ENCODE measurements around the gene RASA3.
"Not testable (repeated sequence)": the region's sequence is repeated elsewhere in the genome, so short reads cannot be mapped to it uniquely, and the experiment has no call there.

The RASA3 gene

GRCh38 chr13:113996912-113997745, 135.3 kb downstream of the RASA3 start:
- DNase-seq: no peak

- DNase-seq: no peak
Observed at GRCh38 chr13:113996081-113996911, 136.1 kb downstream of the RASA3 start.

GRCh38 chr13:113995051-113995601, 137.3 kb downstream of the RASA3 start:
- no peak for DNase-seq

- DNase-seq: no peak
Observed at GRCh38 chr13:113992276-113993005, 140.0 kb downstream of the RASA3 start.

- no peak for DNase-seq
Observed at GRCh38 chr13:113991676-113992179, 140.7 kb downstream of the RASA3 start.

GRCh38 chr13:113991191-113991669, 141.2 kb downstream of the RASA3 start:
- no peak for DNase-seq

DNA sequence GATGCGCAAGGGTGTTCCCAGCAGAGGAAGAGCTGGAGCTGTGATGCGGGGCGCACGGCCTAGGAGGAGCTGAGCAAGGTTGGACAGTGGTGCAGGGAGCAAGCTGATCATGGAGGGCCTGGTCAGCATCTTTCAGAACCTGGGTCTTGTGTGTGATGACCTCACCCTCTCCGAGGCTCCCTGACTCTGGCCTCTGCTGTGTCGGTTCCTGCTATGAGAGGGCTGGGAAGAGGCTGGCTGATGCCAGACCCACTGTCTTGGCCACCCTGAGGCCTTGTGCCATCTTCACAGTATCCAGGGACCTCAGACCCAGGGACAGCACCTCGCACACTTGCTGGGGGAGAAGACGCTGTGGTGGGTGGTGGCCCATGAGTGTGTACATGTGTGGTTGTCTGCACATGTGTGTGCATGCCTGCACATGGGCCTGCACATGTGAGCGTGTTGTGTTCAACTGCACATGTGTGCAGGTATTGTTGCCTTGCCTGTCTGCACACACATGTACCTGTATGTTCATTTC, 142.0 kb downstream of the RASA3 start:
- no peak for DNase-seq

DNA sequence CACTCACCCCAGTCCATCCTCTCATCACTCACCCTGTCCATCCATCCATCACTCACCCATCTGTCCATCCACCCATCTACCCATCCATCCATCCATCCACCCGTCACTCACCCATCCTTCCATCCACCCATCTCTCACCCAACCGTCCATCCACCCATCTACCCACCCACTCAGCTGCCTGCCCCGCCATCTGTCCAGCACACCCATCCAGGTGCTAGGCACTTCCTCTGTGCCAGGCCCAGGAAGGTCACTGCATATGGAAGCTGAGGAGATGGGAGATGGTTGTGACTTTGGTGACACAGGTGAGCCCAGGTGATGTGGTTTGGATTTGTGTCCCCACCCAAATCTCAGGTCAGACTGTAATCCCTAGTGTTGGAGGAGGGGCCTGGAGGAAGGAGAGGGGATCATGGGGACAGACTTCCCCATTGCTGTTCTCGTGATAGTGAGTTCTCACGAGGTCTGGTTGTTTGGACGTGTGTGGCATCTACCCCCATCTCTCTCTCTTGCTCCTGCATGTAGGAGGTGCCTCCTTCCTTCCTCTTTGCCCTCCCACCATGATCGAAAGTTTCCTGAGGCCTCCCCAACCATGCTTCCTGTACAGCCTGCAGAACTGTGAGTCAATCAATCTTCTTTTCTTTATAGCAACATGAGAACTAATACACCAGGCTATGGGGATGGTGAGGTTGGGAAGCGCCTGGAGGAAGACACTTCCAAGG, 142.7 kb downstream of the RASA3 start:
- DNase-seq: no peak

DNA sequence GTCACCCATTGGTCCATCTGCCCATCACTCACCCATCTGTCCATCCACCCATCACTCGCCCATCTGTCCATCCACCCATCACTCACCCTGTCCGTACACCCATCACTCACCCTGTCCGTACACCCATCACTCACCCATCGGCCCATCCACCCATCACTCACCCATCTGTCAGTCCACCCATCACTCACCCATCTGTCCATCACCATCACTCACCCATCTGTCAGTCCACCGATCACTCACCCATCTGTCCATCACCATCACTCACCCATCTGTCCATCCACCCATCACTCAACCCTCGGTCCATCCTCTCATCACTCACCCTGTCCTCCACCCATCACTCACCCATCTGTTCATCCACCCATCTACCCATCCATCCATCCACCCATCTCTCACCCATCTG, 143.6 kb downstream of the RASA3 start:
- DNase-seq: not testable (repeated sequence)

DNA sequence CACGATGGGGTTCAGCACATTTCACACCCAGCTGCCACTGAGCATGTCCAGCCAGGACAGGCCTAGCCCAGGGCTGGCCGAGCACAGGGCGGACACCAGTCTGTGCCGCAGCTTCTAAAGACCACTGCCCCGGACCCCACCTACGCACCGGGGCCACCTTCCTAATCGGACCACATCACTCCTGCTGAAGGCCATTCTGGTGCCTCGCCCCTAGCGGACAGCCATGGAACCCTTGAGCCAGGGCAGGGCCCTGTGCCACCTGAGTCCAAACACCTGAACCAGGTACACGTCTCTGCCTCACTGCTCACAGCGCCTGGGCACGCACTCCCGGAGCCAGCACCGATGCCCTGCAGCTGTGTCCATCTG, 150.1 kb downstream of the RASA3 start:
- DNase-seq: no peak

DNA sequence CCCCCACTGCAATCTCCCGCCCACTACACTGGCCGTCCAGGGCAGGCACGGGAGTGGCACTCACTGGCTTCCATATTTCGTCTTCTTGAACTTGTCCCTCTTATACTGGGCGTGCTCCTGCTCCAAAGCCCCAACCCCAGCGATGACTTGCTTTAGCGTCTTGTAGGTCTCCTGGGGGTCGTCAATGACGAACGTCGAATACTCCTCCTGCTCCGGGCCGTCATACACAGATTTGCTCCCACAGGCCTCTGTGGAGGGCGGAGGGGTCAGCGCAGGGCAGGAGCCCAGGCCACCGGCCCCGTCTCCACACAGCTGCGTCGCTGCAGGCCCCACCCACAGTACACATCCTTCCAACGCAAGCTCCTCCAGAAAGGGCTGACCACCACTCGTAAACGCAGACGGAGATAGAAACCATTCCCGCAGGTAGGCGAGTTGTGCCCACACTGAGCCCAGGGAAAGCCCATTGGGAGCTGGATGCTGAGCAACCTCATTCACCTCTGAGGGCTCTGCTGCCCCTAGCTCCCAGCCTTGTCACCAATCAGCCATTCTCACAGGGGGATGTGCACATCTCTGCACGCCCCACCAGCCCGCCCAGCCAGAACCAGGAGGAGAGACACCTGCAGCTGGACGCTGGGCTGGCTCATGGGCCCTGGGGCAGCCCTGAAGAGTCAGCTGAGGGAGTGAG, 150.7 kb downstream of the RASA3 start:
- no peak for DNase-seq

- no peak for DNase-seq
Observed at GRCh38 chr13:113981194-113981605, 151.2 kb downstream of the RASA3 start.

DNA sequence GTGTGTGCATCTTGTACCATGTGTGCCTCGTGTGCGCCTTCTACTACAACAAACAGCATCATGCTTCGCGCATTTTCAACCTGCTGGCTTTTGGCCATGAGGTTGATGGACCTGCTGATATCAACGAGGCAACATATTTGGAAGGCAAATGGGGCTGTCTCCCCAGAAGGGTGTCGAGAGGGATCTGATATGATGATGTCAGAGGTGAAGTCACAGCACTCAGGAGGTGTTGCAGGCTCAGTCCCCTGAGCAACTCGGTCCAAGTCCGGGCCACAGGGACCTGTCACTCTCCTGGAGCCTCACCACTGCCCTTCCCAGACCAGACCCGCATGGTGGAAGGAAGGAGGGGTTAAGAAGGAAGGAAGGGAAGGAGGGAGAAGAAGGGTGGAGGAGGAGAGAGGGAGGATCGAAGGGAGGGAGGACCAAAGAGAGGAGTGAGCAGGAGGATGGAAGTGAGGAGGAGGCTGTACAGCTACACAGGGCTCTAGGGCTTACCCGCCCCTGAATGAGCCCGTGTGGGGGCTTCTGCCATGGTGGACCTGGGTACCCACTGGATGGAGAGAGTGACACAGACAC, 151.8 kb downstream of the RASA3 start:
- DNase-seq: no peak

- no peak for DNase-seq
Observed at GRCh38 chr13:113979791-113980471, 152.5 kb downstream of the RASA3 start.

DNA sequence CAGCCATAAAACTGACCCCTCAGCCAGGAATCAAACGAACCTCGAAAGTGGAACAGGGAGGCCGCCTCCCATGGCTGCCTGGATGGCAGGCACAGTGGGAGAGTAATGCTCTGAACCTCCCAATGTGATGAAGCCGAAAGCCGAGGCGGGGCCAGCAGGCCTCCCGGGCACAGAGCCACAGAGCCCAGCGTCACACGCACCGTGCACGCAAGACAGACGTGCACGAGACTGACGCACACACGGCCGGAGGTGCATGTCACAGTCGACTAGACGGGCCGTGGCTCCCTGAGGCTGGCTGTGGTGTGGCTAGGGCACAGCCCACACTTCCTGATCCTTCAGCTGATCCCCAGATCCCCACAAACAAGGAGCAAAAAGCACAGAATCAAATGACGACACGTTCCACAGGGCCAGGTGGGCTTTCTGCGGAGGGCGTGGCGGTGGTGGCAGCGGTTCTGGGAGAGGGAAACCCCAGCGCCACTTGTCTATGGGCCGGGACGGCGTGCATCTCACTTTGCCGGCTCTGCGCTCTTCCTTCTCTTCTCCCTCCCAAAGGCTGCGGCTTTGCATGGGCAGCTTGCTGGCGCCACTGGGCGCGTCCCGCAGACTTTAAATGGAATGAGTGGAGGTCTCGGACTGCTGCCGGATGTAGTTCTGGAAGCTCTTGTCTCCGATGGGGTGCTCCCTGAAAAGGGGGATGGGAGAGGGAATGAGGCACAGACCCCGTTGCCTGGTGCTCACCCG, 153.5 kb downstream of the RASA3 start:
- DNase-seq: no peak

- DNase-seq: no peak
Observed at GRCh38 chr13:113977976-113978375, 154.4 kb downstream of the RASA3 start.

DNA sequence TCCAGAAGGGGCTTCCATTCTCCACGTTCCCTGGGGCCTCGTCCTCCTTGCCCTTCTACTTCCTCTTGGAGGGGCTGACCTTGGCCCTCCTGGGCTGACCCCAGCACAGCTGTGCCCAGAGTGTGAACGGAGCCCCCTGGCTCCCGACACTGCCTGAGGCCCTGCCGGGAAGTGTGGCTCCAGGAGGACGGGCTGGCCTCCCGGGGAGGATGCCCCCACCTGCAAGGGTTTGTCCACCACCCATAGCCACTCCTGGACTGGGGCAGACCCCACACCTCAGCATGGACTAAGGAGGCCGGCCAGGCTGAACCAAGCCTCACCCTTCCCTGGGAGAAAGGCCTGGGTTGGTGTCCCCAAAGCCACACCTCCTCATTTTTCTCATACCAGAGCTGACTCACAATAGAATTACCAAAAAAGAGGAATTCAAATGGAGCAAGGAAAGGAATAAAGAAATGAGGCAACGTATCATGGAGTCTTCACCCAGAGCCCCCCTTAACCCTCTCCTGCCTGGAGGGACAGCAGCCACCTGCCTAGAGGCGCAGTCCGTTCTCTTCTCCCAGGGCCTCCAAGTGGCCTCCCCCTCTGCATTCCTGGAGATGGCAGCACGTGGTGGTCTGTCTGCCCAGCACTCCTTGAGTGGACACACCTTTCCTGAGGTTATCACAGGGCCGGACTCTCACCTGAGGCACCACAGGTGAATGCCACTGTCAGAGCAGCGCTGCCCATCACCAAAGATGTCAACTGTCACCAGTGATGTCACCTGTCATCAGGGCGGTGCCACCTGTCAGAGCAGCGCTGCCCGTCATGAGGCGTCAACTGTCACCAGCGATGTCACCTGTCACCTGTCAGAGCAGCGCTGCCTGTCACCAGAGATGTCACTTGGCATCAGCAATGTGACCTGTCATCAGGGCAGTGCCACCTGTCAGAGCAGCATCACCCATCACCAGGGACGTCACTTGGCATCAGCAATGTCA, 155.4 kb downstream of the RASA3 start:
- no peak for DNase-seq

DNA sequence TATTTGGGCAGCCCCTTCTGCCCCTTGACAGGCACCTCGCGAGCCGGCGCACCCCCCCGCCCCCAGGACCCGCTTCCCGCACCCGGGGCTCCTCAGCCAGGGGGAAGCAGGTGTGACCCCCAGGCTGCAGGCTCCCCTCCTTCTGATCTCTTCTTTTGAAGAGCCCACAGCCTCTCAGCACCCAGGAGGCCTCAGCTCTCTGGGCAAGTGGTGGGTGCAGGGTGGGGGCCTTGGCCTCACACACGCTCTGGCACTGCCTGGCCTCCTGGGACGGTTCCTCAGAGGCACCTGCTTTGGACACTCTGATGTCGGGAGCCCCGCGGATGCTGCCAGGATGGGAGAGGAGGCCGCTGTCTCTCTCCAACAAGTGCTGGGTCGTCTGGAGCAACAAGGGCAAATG, 157.0 kb downstream of the RASA3 start:
- DNase-seq: no peak

Data from right forelimb (tissue), 1 donor.